Mesenchymal stem cell (in vitro differentiated cells and primary cell): ENCODE results near the gene TEC.

ENCODE experiments used
- DNase-seq: peaks from one replicate; pipeline ENCODE4 v3.0.0-alpha.2; 2013
- H2AFZ ChIP-seq: one replicate; pipeline ENCODE4 v1.6.1; 2013; ENCODE audit warnings: low read depth, mild to moderate bottlenecking, control low read depth, inconsistent platforms, low read length, moderate library complexity
- H2AK5ac ChIP-seq: 2 replicates; pipeline ENCODE4 v1.6.1; 2013; ENCODE audit warnings: low read length, moderate library complexity, mild to moderate bottlenecking, inconsistent platforms; ENCODE audit not compliant: severe bottlenecking
- H2BK120ac ChIP-seq: one replicate; pipeline ENCODE4 v1.6.1; 2013; ENCODE audit warnings: low read depth, mild to moderate bottlenecking, inconsistent platforms, low read length, moderate library complexity
- H2BK12ac ChIP-seq, 2 experiments: one replicate each; pipeline ENCODE4 v1.6.1; 2013; ENCODE audit warnings: inconsistent platforms in 2 of 2, low read length in 2 of 2, mild to moderate bottlenecking in 2 of 2, moderate library complexity in 2 of 2, control low read depth in 1 of 2
- H2BK15ac ChIP-seq: one replicate; pipeline ENCODE4 v1.6.1; 2013; ENCODE audit warnings: mild to moderate bottlenecking, low read depth, inconsistent platforms; ENCODE audit not compliant: poor library complexity, severe bottlenecking
- H2BK5ac ChIP-seq: 2 replicates; pipeline ENCODE4 v1.6.1; 2013; ENCODE audit warnings: low read depth, mild to moderate bottlenecking, low read length, control low read depth, inconsistent platforms; ENCODE audit not compliant: poor library complexity, severe bottlenecking
- H3K14ac ChIP-seq, 2 experiments: one replicate each; pipeline ENCODE4 v1.6.1; 2013; ENCODE audit warnings: inconsistent platforms in 2 of 2, low read length in 2 of 2, control low read depth in 1 of 2, mild to moderate bottlenecking in 1 of 2, moderate library complexity in 1 of 2
- H3K18ac ChIP-seq, 2 experiments: one replicate each; pipeline ENCODE4 v1.6.1; 2013; ENCODE audit warnings: inconsistent platforms in 2 of 2, low read length in 2 of 2, control low read depth in 1 of 2, low read depth in 1 of 2, mild to moderate bottlenecking in 1 of 2
- H3K23ac ChIP-seq, 2 experiments: one replicate each; pipeline ENCODE4 v1.6.1; 2013; ENCODE audit warnings: inconsistent platforms in 2 of 2, low read length in 2 of 2, mild to moderate bottlenecking in 2 of 2, moderate library complexity in 2 of 2, control low read depth in 1 of 2
- H3K27ac ChIP-seq: 2 replicates; pipeline ENCODE4 v1.5.1; 2013; ENCODE audit warnings: mild to moderate bottlenecking, moderate library complexity, low read length, control low read depth, inconsistent platforms; ENCODE audit not compliant: poor library complexity, severe bottlenecking
- H3K27me3 ChIP-seq, 2 experiments: 2 replicates each; pipeline versions ENCODE4 v1.6.1 to v1.7.0; 2013; ENCODE audit warnings: low read length in 2 of 2, mild to moderate bottlenecking in 2 of 2, moderate library complexity in 2 of 2, control low read depth in 1 of 2, inconsistent platforms in 1 of 2; ENCODE audit not compliant: control insufficient read depth in 1 of 2, insufficient read depth in 1 of 2
- H3K36me3 ChIP-seq, 2 experiments: 2 replicates each; pipeline versions ENCODE4 v1.6.1 to v1.7.0; 2013; ENCODE audit warnings: low read length in 2 of 2, control low read depth in 1 of 2, inconsistent platforms in 1 of 2, low read depth in 1 of 2, mild to moderate bottlenecking in 1 of 2; ENCODE audit not compliant: insufficient read depth in 2 of 2, control insufficient read depth in 1 of 2
- H3K4ac ChIP-seq, 2 experiments: one replicate each; pipeline ENCODE4 v1.6.1; 2013; ENCODE audit warnings: inconsistent platforms in 2 of 2, low read length in 2 of 2, mild to moderate bottlenecking in 2 of 2, moderate library complexity in 2 of 2, control low read depth in 1 of 2, low read depth in 1 of 2
- H3K4me1 ChIP-seq: 2 replicates; pipeline ENCODE4 v1.6.1; 2013; ENCODE audit warnings: low read depth, low read length, control low read depth; ENCODE audit not compliant: control insufficient read depth, insufficient read depth
- H3K4me2 ChIP-seq: 2 replicates; pipeline ENCODE4 v1.6.1; 2013; ENCODE audit warnings: low read length, mild to moderate bottlenecking, inconsistent platforms; ENCODE audit not compliant: poor library complexity, severe bottlenecking
- H3K4me3 ChIP-seq, 2 experiments: 2 replicates each; pipeline versions ENCODE4 v1.5.1 to v1.7.0; 2013; ENCODE audit warnings: low read length in 2 of 2, mild to moderate bottlenecking in 2 of 2, control low read depth in 1 of 2, low read depth in 1 of 2; ENCODE audit not compliant: insufficient read depth in 1 of 2
- H3K79me1 ChIP-seq: replicated peaks from 2 replicates; pipeline ENCODE4 v1.6.1; 2013; ENCODE audit warnings: mild to moderate bottlenecking, control low read depth, low read length, inconsistent platforms; ENCODE audit not compliant: poor library complexity, severe bottlenecking
- H3K9ac ChIP-seq: 2 replicates; pipeline ENCODE4 v1.7.0; 2013; ENCODE audit warnings: mild to moderate bottlenecking, low read length, moderate library complexity
- H3K9me3 ChIP-seq: 2 replicates; pipeline ENCODE4 v1.7.0; 2013; ENCODE audit warnings: mild to moderate bottlenecking, low read length; ENCODE audit not compliant: control insufficient read depth
- H4K8ac ChIP-seq: one replicate; pipeline ENCODE4 v1.6.1; 2013; ENCODE audit warnings: inconsistent platforms, mild to moderate bottlenecking, low read length, moderate library complexity
- H4K91ac ChIP-seq: one replicate; pipeline ENCODE4 v1.6.1; 2013; ENCODE audit warnings: mild to moderate bottlenecking, low read length, inconsistent platforms
- WGBS: methylation state at CpG from one replicate; pipeline ENCODE4 v1.1.7; 2013; ENCODE audit warnings: mixed read lengths; 5-methylcytosine and 5-hydroxymethylcytosine counted together

Gene TEC

GRCh38 chr4:48299560-48299959 is 29.9 kb upstream of the TEC start:
- Histone ChIP-seq H3K23ac (no peak overlapping the region), H3K4ac (no peak overlapping the region), H3K9ac (no peak overlapping the region), H2AFZ (no peak overlapping the region), H2BK12ac (no peak overlapping the region), H2BK5ac (no peak overlapping the region), H3K4me3 (no peak overlapping the region), H3K4me2 (no peak overlapping the region), H4K8ac (no peak overlapping the region), H3K14ac (no peak overlapping the region), H2BK15ac (no peak overlapping the region), H2BK120ac (no peak overlapping the region), H4K91ac (no peak overlapping the region), H3K36me3 (no peaks in the 10 kb centered on the region), H3K79me1 (no peaks in the 10 kb centered on the region), H3K9me3 (no peaks in the 10 kb centered on the region), H2AK5ac (no peak overlapping the region), H3K27ac (no peak overlapping the region), H3K27me3 (no peaks in the 10 kb centered on the region), H3K18ac (no peak overlapping the region), H3K4me1 (no peaks in the 10 kb centered on the region)
- WGBS, result 91% methylated on average over 3 of the region's 4 CpGs
- DNase-seq, result no peak

- Histone ChIP-seq H3K4me1 (no peaks in the 10 kb centered on the region), H2BK12ac (no peak overlapping the region), H2AK5ac (no peak overlapping the region), H3K27me3 (no peaks in the 10 kb centered on the region), H3K79me1 (no peaks in the 10 kb centered on the region), H3K36me3 (no peaks in the 10 kb centered on the region), H3K18ac (no peak overlapping the region), H3K23ac (no peak overlapping the region), H2BK5ac (no peak overlapping the region), H4K8ac (no peak overlapping the region), H3K4ac (no peak overlapping the region), H2BK15ac (no peak overlapping the region), H3K9me3 (no peaks in the 10 kb centered on the region), H3K9ac (no peak overlapping the region), H4K91ac (no peak overlapping the region), H3K27ac (no peak overlapping the region), H3K14ac (no peak overlapping the region), H2BK120ac (no peak overlapping the region), H2AFZ (no peak overlapping the region), H3K4me2 (no peak overlapping the region), H3K4me3 (no peak overlapping the region)
- 85% methylated on average over 2 of the region's 2 CpGs for WGBS
- peak; percentile 50 for DNase-seq
Observed at GRCh38 chr4:48297256-48297846, 27.7 kb upstream of the TEC start.

- Histone ChIP-seq H3K27me3 (no peaks in the 10 kb centered on the region), H3K14ac (no peak overlapping the region), H3K27ac (no peak overlapping the region), H3K9ac (no peak overlapping the region), H3K18ac (no peak overlapping the region), H2BK120ac (no peak overlapping the region), H3K4ac (no peak overlapping the region), H4K91ac (no peak overlapping the region), H3K36me3 (no peaks in the 10 kb centered on the region), H4K8ac (no peak overlapping the region), H3K4me3 (no peak overlapping the region), H2BK15ac (no peak overlapping the region), H2AFZ (no peak overlapping the region), H3K4me2 (no peak overlapping the region), H2AK5ac (no peak overlapping the region), H3K9me3 (no peaks in the 10 kb centered on the region), H3K4me1 (no peaks in the 10 kb centered on the region), H2BK12ac (no peak overlapping the region), H2BK5ac (no peak overlapping the region), H3K23ac (no peak overlapping the region), H3K79me1 (no peaks in the 10 kb centered on the region)
- 74% methylated on average over 5 of the region's 6 CpGs for WGBS
- no peak for DNase-seq
Observed at GRCh38 chr4:48296365-48296764, 26.7 kb upstream of the TEC start.

GRCh38 chr4:48295116-48295515 is 25.5 kb upstream of the TEC start:
- H3K4me1 ChIP-seq, result no peaks in the 10 kb centered on the region
- no peak overlapping the region for H3K4me3 ChIP-seq
- no peaks in the 10 kb centered on the region for H3K79me1 ChIP-seq
- no peak overlapping the region for H2BK5ac ChIP-seq
- no peak overlapping the region for H3K23ac ChIP-seq
- H2AFZ ChIP-seq, result no peak overlapping the region
- H3K36me3 ChIP-seq, result no peaks in the 10 kb centered on the region
- no peak overlapping the region for H3K9ac ChIP-seq
- no peak overlapping the region for H4K91ac ChIP-seq
- no peak overlapping the region for H2AK5ac ChIP-seq
- no peak overlapping the region for H3K4ac ChIP-seq
- no peak overlapping the region for H3K27ac ChIP-seq
- no peak overlapping the region for H3K14ac ChIP-seq
- no peak for DNase-seq
- no peaks in the 10 kb centered on the region for H3K9me3 ChIP-seq
- no peak overlapping the region for H2BK120ac ChIP-seq
- no peak overlapping the region for H3K18ac ChIP-seq
- no peaks in the 10 kb centered on the region for H3K27me3 ChIP-seq
- H2BK12ac ChIP-seq, result no peak overlapping the region
- no peak overlapping the region for H2BK15ac ChIP-seq
- no peak overlapping the region for H4K8ac ChIP-seq
- H3K4me2 ChIP-seq, result no peak overlapping the region
